H1 (cell line): ENCODE measurements around the gene TEX54. TPM values are rescaled to one million over a fixed set of nuclear protein-coding genes. Genes with fewer than 3 reads are reported as not detected.
A peak's percentile ranks its signal among the peaks of the same experiment; 100 is the strongest.

Experiments used
- HDAC2 ChIP-seq, 2 experiments: fragments of 300-600 bp in 1 of 2; sonication (generic) in 1 of 2; IDR thresholded peaks; 2 replicates each; pipeline ENCODE4 v1.6.1; 2011 to 2012; ENCODE audit warnings: low read depth in 2 of 2, low read length in 2 of 2, mild to moderate bottlenecking in 2 of 2, moderate library complexity in 2 of 2, borderline replicate concordance in 1 of 2, inconsistent platforms in 1 of 2
- KDM5A ChIP-seq: fragments of 200-600 bp; IDR thresholded peaks from 2 replicates; pipeline ENCODE4 v1.7.1; 2012; ENCODE audit warnings: mild to moderate bottlenecking, low read length, inconsistent platforms, mixed read lengths
- PHF8 ChIP-seq: fragments of 200-600 bp; sonication (generic); conservative IDR thresholded peaks from 2 replicates; pipeline ENCODE4 v1.7.1; 2012; ENCODE audit warnings: low read depth, mild to moderate bottlenecking, inconsistent platforms, low read length, moderate library complexity
- SAP30 ChIP-seq: fragments of 300-600 bp; sonication (generic); IDR thresholded peaks from 2 replicates; pipeline ENCODE4 v1.7.1; 2012; ENCODE audit warnings: low read length, moderate library complexity, mild to moderate bottlenecking, inconsistent platforms; ENCODE audit not compliant: insufficient read depth, insufficient replicate concordance
- SP2 ChIP-seq: IDR thresholded peaks from 2 replicates; pipeline ENCODE4 v1.6.1; 2012; ENCODE audit warnings: mild to moderate bottlenecking, low read length, inconsistent platforms
- ZNF274 ChIP-seq: IDR thresholded peaks from 2 replicates; pipeline ENCODE4 v1.7.0; 2012; ENCODE audit warnings: low read length, borderline replicate concordance; ENCODE audit errors: extremely low read depth
- polyA plus RNA-seq, 7 experiments: library from polyadenylated mRNA; depleted of rRNA in 3 of 7; stranded (reverse) in 5 of 7; unstranded in 2 of 7; fragments of >200 nt in 5 of 7; fragments of 200-250 nt in 2 of 7; gene quantifications; 1 replicate in 5 of 7; 2 replicates in 1 of 7; 4 replicates in 1 of 7; pipeline versions ENCODE4 v1.2.1 to v1.2.3, GENCODE V29; 2011 to 2013; ENCODE audit warnings: missing spikeins in 2 of 7, mixed read lengths in 2 of 7
- total RNA-seq: library from RNA; stranded (reverse); fragmentation: NEBNext Ultra II Directional; extraction: Animal tissue kit (Norgen Biotek cat#: 25700); gene quantifications from 2 replicates; pipeline ENCODE4 v1.2.1, GENCODE V29; 2021
- TF ChIP-seq, protein P1 (sequence below): IDR thresholded peaks from 2 replicates; pipeline ENCODE4 v1.6.1; 2011; ENCODE audit warnings: low read length, improper control_type of control experiment

Gene TEX54
- total and polyA plus RNA-seq, 2 of the 8 experiments (the other 6 are each of a cell fraction or from before 2014, with no cell fraction given) = 1.2 TPM; not detected in 1

DNA sequence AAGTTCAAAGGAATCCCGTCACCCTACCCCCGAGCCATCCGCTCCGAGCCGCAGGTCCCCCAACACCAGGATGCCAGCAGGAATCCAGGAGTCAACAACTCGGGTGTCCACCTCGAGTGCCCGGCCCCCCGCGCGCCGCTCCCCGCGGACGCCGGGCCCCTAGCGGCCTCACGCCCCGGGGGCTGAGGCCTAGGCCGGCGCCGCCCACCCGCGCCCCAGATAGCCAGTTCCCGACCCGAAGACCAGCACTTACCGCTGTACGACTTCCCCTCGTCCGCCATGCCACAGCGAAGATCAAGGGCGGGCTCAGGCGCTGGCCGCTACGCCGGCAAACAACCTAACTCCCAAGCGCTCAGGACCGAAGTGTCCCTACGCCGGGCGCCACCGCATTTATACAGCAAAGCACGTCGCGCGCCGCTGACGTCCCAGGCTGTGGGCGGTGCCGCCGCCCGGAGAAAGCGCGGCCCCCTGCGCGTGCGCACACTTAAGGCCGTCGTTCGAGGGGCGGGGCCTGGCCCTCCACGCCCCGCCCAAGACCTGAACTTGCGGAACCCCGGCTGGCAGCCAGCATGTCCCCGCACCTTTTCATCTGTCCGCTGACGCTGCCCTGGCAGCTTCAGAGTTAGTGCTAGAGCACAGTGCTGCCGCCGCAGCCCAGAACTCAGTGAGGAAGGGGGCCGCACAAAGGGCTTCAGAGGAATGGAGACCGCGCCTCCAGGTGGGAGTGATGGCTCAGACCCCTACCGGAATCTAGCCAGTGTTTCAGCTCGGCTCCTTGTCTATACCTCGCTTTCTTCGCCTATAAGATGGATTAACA, 27.4 kb downstream of the TEX54 start, which contains the start of gene NXF1 (continued):
- TF ChIP-seq SAP30 (no peak), HDAC2 (IDR thresholded peaks at IDR 0.05; ENCODE audit: borderline replicate concordance in 1 of 2, low read depth in 2 of 2, low read length in 2 of 2) (no peak; a peak in 1 of 4 replicates), ZNF274 (no peak), PHF8 (peak; percentile 99), KDM5A (no peak), SP2 (no peak)
- TF ChIP-seq, protein P1, sequence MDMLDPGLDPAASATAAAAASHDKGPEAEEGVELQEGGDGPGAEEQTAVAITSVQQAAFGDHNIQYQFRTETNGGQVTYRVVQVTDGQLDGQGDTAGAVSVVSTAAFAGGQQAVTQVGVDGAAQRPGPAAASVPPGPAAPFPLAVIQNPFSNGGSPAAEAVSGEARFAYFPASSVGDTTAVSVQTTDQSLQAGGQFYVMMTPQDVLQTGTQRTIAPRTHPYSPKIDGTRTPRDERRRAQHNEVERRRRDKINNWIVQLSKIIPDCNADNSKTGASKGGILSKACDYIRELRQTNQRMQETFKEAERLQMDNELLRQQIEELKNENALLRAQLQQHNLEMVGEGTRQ = no peak
- TF ChIP-seq, all 59 proteins: peak for 25
